ENCODE measurements around the gene ALDH1L1.
A peak's percentile ranks its signal among the peaks of the same experiment; 100 is the strongest.

Gene ALDH1L1

DNA sequence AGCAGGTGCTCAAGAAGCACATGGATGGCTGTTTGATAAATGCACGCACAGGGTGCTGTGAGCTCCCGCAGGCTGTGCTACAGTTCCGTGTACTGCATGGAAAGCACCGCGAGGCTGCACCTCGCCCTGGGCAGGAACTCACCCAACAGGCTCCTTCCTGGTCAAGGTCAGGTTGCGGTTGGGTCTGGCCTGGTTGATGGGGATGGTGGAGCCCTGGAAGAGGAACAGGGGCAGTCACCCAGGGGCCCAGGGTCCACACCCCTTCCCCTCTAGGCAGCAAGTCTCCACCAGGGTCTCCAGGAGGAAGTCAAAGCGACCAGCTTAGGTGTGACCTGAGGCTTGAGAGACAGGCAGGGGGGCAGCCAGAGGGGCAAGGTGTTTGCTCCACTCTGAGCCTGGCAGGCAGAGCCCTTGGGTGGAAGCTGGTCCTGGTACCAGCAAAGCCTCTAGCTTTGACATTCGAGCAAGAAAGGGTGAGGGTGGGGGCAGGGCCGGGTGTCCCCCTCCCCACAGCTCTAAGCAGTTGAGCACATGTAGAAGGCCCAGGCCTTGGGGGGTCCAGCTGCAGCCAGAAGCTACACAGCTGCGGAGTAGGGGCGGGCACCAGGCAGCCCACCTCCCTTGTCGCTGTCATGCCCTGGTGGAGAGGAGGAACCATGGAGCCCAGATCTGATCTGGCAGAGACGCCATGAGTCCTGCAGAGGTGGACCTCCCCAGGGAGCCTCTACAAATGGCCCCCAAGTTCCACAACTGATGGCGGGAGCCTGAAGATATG, 50.1 kb downstream of the ALDH1L1 start:
- no peak overlapping the region for H3K4me3 ChIP-seq (ENCODE audit: low read depth, low read length)
- TF ChIP-seq, protein P1, sequence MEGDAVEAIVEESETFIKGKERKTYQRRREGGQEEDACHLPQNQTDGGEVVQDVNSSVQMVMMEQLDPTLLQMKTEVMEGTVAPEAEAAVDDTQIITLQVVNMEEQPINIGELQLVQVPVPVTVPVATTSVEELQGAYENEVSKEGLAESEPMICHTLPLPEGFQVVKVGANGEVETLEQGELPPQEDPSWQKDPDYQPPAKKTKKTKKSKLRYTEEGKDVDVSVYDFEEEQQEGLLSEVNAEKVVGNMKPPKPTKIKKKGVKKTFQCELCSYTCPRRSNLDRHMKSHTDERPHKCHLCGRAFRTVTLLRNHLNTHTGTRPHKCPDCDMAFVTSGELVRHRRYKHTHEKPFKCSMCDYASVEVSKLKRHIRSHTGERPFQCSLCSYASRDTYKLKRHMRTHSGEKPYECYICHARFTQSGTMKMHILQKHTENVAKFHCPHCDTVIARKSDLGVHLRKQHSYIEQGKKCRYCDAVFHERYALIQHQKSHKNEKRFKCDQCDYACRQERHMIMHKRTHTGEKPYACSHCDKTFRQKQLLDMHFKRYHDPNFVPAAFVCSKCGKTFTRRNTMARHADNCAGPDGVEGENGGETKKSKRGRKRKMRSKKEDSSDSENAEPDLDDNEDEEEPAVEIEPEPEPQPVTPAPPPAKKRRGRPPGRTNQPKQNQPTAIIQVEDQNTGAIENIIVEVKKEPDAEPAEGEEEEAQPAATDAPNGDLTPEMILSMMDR (conservative IDR thresholded peaks at IDR 0.05; ENCODE audit: low read depth, low read length), result no peak
- no peak for DNase-seq (ENCODE audit: low read depth)

DNA sequence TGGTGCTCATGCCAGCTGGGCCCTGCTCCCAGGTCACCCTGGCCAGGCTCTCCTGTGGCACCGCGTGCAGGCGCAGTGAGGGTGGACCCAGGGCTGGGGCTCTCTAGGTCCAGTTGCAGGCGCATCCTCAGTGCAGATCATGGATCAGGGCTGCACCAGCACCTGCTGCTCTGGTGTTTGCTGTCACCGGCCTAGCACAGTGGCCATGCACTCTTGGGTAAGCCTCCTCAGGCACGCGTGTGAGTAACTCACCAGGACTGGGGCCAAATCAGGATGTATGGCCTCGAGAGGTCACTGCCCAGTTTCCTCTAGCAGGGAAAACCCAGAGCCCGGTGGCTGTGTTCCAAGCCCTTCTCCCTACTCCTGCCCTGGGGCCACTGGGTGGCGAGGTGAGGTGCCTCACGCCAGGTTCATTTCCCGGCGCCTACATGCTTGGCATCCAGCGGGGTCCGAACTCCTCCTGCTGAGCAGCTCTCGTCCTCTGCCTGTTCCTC, 50.9 kb downstream of the ALDH1L1 start:
- H3K4me3 ChIP-seq (ENCODE audit: low read depth, low read length), result no peak overlapping the region
- TF ChIP-seq, protein P1 (conservative IDR thresholded peaks at IDR 0.05; ENCODE audit: low read depth, low read length), result no peak
- DNase-seq (ENCODE audit: low read depth), result peak; percentile 16

DNA sequence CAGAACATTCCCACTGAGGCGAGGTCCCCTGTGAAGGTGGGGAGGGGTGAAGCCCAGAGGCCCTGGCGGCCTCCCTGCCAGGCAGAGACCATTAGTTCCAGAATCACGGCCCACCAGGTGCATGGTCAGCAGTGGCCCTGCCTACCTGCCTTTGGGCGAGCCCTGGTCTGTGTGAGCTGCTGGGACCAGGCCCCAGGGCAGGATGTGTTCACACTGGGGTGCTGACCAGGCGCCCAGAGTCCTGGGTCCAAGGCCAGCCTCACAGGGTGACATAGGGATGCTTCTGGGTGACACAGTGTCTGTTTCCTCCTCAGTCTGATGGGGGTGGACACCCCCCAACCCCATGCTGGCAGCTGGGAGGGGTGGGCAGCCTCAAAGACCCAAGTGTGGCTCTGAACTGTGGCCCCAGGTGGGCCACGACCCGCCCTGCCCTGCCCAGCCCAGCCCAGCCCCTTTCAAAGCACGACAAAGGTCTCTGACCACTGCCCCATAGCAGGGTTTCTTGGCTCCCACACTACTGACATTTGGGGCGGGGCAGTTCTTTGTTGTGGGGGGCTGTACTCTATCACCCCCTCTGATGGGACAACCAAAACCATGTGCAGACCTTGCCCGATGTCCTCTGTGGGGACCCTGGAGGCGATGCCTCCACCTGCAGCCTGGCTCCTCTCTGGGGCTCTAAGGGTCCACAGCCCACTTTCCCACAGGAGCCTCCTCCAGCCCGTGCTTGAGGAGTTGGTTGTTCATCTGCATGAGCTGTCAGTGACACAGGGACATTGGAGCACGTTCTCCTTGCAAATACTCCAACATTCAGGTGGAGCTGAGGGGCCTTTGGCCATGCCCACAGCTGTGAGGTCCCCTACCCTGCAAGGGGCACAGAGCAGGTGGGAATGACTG, 51.6 kb downstream of the ALDH1L1 start:
- DNase-seq (ENCODE audit: low read depth), result no peak
- TF ChIP-seq, protein P1 (conservative IDR thresholded peaks at IDR 0.05; ENCODE audit: low read depth, low read length), result no peak
- no peak overlapping the region for H3K4me3 ChIP-seq (ENCODE audit: low read depth, low read length)

DNA sequence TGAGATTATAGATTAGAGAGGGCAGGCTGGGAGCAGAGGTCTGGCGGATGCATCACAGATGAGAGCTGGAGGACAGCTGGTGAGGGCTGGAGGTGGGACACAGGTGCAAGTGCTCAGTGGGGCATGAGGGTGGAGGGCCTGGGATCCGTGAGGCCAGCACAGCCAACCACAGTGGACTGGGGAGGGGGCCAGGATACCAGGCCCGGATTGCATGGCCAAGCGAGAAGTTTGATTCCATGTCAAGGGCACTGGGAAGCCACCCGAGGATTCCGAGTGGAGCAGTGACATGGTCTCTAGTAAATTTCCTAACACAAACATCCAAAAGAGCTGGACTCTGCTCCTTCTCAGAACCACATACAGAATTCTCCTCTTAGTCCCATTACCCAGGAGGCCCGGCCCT, 52.5 kb downstream of the ALDH1L1 start:
- no peak overlapping the region for H3K4me3 ChIP-seq (ENCODE audit: low read depth, low read length)
- DNase-seq (ENCODE audit: low read depth), result no peak
- TF ChIP-seq, protein P1 (conservative IDR thresholded peaks at IDR 0.05; ENCODE audit: low read depth, low read length), result no peak

DNA sequence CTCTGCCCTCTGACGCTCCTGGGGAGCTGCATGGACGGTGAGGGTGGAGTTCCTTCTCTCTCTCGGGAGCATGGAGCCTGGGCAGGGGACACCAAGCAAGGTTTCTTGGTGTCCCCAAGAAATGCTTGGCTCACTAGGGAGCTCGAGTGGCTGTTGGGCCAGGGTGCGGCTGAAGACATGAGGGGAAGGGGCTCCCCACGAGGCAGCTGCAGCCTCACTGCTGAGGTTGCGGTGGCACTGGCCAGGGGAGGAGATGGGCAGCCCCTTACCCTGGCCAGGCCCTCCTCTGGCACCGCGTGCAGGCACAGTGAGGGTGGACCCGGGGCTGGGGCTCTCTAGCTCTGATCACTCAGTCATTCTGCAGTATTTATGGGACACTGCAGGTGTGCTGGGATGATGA, 52.9 kb downstream of the ALDH1L1 start:
- DNase-seq (ENCODE audit: low read depth), result no peak
- no peak overlapping the region for H3K4me3 ChIP-seq (ENCODE audit: low read depth, low read length)
- TF ChIP-seq, protein P1 (conservative IDR thresholded peaks at IDR 0.05; ENCODE audit: low read depth, low read length), result no peak

DNA sequence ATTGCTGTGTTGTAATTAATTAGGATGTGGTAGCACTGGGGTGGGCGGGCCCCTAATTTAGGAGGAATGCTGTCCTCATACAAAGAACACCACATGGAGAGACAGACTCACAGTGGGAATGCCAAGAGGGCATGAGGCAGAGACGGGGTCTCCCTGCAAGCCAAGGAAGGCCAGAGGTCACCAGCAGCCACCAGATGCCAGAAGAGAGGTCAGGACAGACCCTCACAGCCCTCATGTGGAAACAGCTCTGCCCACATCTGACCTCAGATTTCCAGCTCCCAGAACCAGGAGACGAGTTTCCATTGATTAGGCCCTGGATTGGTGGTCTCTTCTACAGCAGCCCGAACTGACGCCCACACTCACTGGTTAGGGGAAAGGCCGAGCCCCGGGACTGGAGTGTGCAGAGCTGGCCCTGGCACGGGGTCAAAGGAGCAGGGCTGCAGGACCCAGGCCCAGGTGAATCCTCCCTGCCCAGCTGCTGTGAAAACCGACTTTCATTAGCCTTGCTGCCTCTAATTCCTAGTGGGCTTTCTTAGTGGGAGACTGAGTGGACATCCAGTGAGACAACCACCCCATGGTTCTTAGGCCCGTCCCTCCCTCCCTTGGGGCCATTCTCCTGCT, 53.5 kb downstream of the ALDH1L1 start:
- DNase-seq (ENCODE audit: low read depth), result no peak
- H3K4me3 ChIP-seq (ENCODE audit: low read depth, low read length), result no peak overlapping the region
- TF ChIP-seq, protein P1 (conservative IDR thresholded peaks at IDR 0.05; ENCODE audit: low read depth, low read length), result no peak

All from choroid plexus epithelial cell (primary cell).